ENCODE data around the gene GNG12.

GNG12 gene

DNA sequence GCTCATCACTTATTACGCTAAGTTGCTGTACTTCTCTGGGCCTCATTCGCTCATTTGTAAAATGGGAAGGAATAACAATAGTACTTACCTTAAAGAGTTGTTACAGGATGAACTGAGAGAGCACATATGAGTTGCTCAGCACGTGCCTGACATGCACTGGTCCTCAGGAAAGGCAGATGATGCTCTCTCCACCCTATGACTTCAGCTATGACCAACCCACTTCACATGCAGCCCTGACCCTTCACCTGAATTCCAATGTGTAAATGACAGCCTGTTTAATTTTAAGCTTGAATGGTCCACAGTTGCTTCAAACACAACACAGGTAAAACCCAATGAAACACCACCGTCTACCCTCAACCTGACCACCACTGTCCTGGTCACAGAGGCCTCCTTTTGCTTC is 115.4 kb downstream of the GNG12 start:
- Histone ChIP-seq H3K9me3 (ENCODE audit: control insufficient read depth in 1 of 2, low read length in 2 of 2) (no peaks in the 10 kb centered on the region), H3K9ac (ENCODE audit: low read depth in 1 of 2, low read length in 2 of 2) (no peak overlapping the region), H3K36me3 (ENCODE audit: control insufficient read depth in 1 of 2, insufficient read depth in 2 of 2, low read length in 2 of 2) (no peaks in the 10 kb centered on the region), H3K4me3 (ENCODE audit: low read depth in 1 of 2, low read length in 2 of 2) (no peak overlapping the region), H3K27ac (ENCODE audit: low read depth, low read length) (no peak overlapping the region), H3K27me3 (ENCODE audit: control insufficient read depth in 1 of 2, insufficient read depth in 2 of 2, low read length in 2 of 2) (no peaks in the 10 kb centered on the region), H3K4me1 (ENCODE audit: control insufficient read depth in 1 of 2, insufficient read depth in 2 of 2, low read length in 2 of 2) (peaks cover 33 to 53% of the 10 kb centered on the region in 2 donors)

DNA sequence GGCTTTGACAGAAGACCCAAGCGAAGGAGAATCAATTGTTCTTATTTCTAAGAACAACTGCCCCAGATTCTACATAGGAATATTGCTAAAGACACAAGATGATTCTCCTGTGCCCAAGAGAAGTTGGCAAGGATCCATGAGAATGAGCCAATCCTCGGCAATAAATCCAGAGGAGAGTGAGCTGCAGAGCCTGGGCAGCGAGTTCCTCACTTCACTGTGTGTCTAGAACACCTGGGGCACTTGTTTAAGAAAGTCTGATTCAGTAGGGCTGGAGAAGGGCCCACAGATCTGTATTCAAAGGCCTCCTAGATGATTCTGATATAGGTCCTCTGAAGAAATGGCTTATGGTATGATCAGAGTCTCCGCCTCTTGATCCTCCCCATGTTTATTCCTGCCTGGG is 116.5 kb downstream of the GNG12 start:
- Histone ChIP-seq H3K4me1 (ENCODE audit: control insufficient read depth in 1 of 2, insufficient read depth in 2 of 2, low read length in 2 of 2) (peaks cover 37 to 63% of the 10 kb centered on the region in 2 donors), H3K9me3 (ENCODE audit: control insufficient read depth in 1 of 2, low read length in 2 of 2) (no peaks in the 10 kb centered on the region), H3K9ac (ENCODE audit: low read depth in 1 of 2, low read length in 2 of 2) (no peak overlapping the region), H3K27ac (ENCODE audit: low read depth, low read length) (no peak overlapping the region), H3K27me3 (ENCODE audit: control insufficient read depth in 1 of 2, insufficient read depth in 2 of 2, low read length in 2 of 2) (no peaks in the 10 kb centered on the region), H3K4me3 (ENCODE audit: low read depth in 1 of 2, low read length in 2 of 2) (no peak overlapping the region), H3K36me3 (ENCODE audit: control insufficient read depth in 1 of 2, insufficient read depth in 2 of 2, low read length in 2 of 2) (no peaks in the 10 kb centered on the region)

- Histone ChIP-seq H3K9ac (ENCODE audit: low read depth in 1 of 2, low read length in 2 of 2) (no peak overlapping the region), H3K4me3 (ENCODE audit: low read depth in 1 of 2, low read length in 2 of 2) (no peak overlapping the region), H3K27me3 (ENCODE audit: control insufficient read depth in 1 of 2, insufficient read depth in 2 of 2, low read length in 2 of 2) (no peaks in the 10 kb centered on the region), H3K36me3 (ENCODE audit: control insufficient read depth in 1 of 2, insufficient read depth in 2 of 2, low read length in 2 of 2) (no peaks in the 10 kb centered on the region), H3K4me1 (ENCODE audit: control insufficient read depth in 1 of 2, insufficient read depth in 2 of 2, low read length in 2 of 2) (peaks cover 47 to 68% of the 10 kb centered on the region in 2 donors), H3K9me3 (ENCODE audit: control insufficient read depth in 1 of 2, low read length in 2 of 2) (no peaks in the 10 kb centered on the region), H3K27ac (ENCODE audit: low read depth, low read length) (no peak overlapping the region)
Measured at GRCh38 chr1:67715819-67716218, 117.4 kb downstream of the GNG12 start.

GRCh38 chr1:67713057-67713846 is 120.0 kb downstream of the GNG12 start:
- H3K4me1 ChIP-seq (ENCODE audit: control insufficient read depth in 1 of 2, insufficient read depth in 2 of 2, low read length in 2 of 2), result peaks cover 58 to 80% of the 10 kb centered on the region in 2 donors
- peak overlapping the region in 1 of 2 donors; percentile 48 for H3K9ac ChIP-seq (ENCODE audit: low read depth in 1 of 2, low read length in 2 of 2)
- H3K9me3 ChIP-seq (ENCODE audit: control insufficient read depth in 1 of 2, low read length in 2 of 2), result no peaks in the 10 kb centered on the region
- H3K4me3 ChIP-seq (ENCODE audit: low read depth in 1 of 2, low read length in 2 of 2), result peak overlapping the region in 1 of 2 donors; percentile 37
- peak overlapping the region; percentile 33 for H3K27ac ChIP-seq (ENCODE audit: low read depth, low read length)
- no peaks in the 10 kb centered on the region for H3K36me3 ChIP-seq (ENCODE audit: control insufficient read depth in 1 of 2, insufficient read depth in 2 of 2, low read length in 2 of 2)
- no peaks in the 10 kb centered on the region for H3K27me3 ChIP-seq (ENCODE audit: control insufficient read depth in 1 of 2, insufficient read depth in 2 of 2, low read length in 2 of 2)

DNA sequence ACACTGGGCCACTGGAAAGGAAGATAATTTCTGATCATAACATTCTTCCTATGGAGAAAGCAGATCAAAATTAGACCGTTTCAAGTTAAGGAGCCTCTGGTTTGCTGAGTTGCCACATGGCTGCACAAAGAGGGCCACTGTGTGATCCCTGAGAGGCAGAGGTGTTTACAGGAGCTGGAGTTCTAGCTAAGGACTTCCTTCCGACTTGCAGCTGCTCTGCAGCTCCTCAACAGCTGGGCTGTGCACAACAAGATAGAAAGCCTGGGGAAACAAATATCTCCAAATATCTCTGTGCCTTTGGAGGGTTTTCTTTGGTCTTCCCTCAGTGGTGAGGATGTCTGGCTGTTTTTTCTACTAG is 121.4 kb downstream of the GNG12 start:
- no peaks in the 10 kb centered on the region for H3K9me3 ChIP-seq (ENCODE audit: control insufficient read depth in 1 of 2, low read length in 2 of 2)
- no peak overlapping the region for H3K27ac ChIP-seq (ENCODE audit: low read depth, low read length)
- no peak overlapping the region for H3K9ac ChIP-seq (ENCODE audit: low read depth in 1 of 2, low read length in 2 of 2)
- H3K4me3 ChIP-seq (ENCODE audit: low read depth in 1 of 2, low read length in 2 of 2), result no peak overlapping the region
- no peaks in the 10 kb centered on the region for H3K27me3 ChIP-seq (ENCODE audit: control insufficient read depth in 1 of 2, insufficient read depth in 2 of 2, low read length in 2 of 2)
- peaks cover 53 to 74% of the 10 kb centered on the region in 2 donors for H3K4me1 ChIP-seq (ENCODE audit: control insufficient read depth in 1 of 2, insufficient read depth in 2 of 2, low read length in 2 of 2)
- H3K36me3 ChIP-seq (ENCODE audit: control insufficient read depth in 1 of 2, insufficient read depth in 2 of 2, low read length in 2 of 2), result peaks cover 0 to 4% of the 10 kb centered on the region in 2 donors

GRCh38 chr1:67711158-67711854 is 122.0 kb downstream of the GNG12 start:
- Histone ChIP-seq H3K27me3 (ENCODE audit: control insufficient read depth in 1 of 2, insufficient read depth in 2 of 2, low read length in 2 of 2) (no peaks in the 10 kb centered on the region), H3K9me3 (ENCODE audit: control insufficient read depth in 1 of 2, low read length in 2 of 2) (no peaks in the 10 kb centered on the region), H3K9ac (ENCODE audit: low read depth in 1 of 2, low read length in 2 of 2) (no peak overlapping the region), H3K4me3 (ENCODE audit: low read depth in 1 of 2, low read length in 2 of 2) (no peak overlapping the region), H3K36me3 (ENCODE audit: control insufficient read depth in 1 of 2, insufficient read depth in 2 of 2, low read length in 2 of 2) (peaks cover 0 to 5% of the 10 kb centered on the region in 2 donors), H3K27ac (ENCODE audit: low read depth, low read length) (no peak overlapping the region), H3K4me1 (ENCODE audit: control insufficient read depth in 1 of 2, insufficient read depth in 2 of 2, low read length in 2 of 2) (peaks cover 48 to 69% of the 10 kb centered on the region in 2 donors)

GRCh38 chr1:67710417-67710816 is 122.8 kb downstream of the GNG12 start:
- peaks cover 3 to 10% of the 10 kb centered on the region in 2 donors for H3K36me3 ChIP-seq (ENCODE audit: control insufficient read depth in 1 of 2, insufficient read depth in 2 of 2, low read length in 2 of 2)
- no peak overlapping the region for H3K27ac ChIP-seq (ENCODE audit: low read depth, low read length)
- no peak overlapping the region for H3K9ac ChIP-seq (ENCODE audit: low read depth in 1 of 2, low read length in 2 of 2)

DNA sequence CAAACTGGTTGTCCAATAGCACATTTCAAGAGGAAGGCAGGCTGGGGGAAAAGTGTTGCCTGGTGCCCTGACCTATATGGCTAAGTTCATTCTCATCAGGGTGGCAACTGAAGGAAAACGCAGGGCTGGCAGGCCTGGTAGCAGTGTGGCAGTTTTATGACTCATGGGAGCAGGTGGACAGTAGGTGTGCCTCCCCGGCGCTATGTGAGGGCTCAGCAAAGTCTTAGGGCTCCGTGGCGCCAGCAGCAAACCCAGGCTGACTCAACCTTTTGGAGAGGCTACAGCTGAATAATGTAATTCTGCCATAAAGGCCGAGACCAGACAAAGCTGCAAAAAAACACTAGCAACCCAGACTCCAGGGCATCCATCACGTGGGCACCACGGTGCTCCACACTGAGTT is 124.7 kb downstream of the GNG12 start:
- Histone ChIP-seq H3K4me3 (ENCODE audit: low read depth in 1 of 2, low read length in 2 of 2) (no peak overlapping the region), H3K27me3 (ENCODE audit: control insufficient read depth in 1 of 2, insufficient read depth in 2 of 2, low read length in 2 of 2) (no peaks in the 10 kb centered on the region), H3K4me1 (ENCODE audit: control insufficient read depth in 1 of 2, insufficient read depth in 2 of 2, low read length in 2 of 2) (peaks cover 37 to 54% of the 10 kb centered on the region in 2 donors), H3K36me3 (ENCODE audit: control insufficient read depth in 1 of 2, insufficient read depth in 2 of 2, low read length in 2 of 2) (peaks cover 11 to 24% of the 10 kb centered on the region in 2 donors), H3K9ac (ENCODE audit: low read depth in 1 of 2, low read length in 2 of 2) (no peak overlapping the region), H3K27ac (ENCODE audit: low read depth, low read length) (no peak overlapping the region), H3K9me3 (ENCODE audit: control insufficient read depth in 1 of 2, low read length in 2 of 2) (no peaks in the 10 kb centered on the region)

More at GRCh38 chr1:67710417-67710816, 122.8 kb downstream of the GNG12 start:
- Histone ChIP-seq H3K4me1 (ENCODE audit: control insufficient read depth in 1 of 2, insufficient read depth in 2 of 2, low read length in 2 of 2) (peaks cover 48 to 67% of the 10 kb centered on the region in 2 donors), H3K4me3 (ENCODE audit: low read depth in 1 of 2, low read length in 2 of 2) (no peak overlapping the region), H3K9me3 (ENCODE audit: control insufficient read depth in 1 of 2, low read length in 2 of 2) (no peaks in the 10 kb centered on the region), H3K27me3 (ENCODE audit: control insufficient read depth in 1 of 2, insufficient read depth in 2 of 2, low read length in 2 of 2) (no peaks in the 10 kb centered on the region)

DNA sequence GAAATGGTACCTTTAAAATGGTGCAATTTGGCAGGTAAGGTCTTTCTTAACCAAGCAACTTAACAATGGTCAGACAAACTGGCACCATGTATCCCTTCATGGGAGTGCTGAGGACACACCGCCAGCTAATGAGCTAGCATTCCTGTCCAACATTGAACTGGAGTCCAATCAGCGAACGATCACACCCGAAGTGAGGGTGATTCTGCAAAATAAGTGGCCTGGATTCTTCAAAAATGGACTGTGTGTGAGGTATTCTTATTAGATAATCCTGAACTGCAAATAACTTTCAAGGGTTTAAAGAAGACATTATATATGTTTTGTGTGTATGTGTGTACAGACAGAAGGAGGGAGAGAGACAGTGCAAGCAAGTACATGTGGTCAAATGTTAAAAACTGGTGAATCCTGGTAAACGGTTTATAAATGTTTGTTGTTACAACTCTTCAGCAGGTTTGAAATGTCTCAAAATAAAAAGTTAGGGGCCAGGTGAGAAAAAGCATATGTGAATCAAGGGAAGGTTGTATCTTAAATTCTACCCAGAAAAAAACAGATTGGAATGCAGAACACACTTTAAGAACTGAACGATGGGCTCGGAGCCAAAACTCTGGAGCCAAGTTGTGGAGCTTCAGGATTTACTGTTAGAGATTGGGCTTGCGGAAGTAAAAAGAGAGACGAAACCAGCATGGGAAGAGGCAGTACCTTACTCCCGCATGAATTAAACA is 127.4 kb downstream of the GNG12 start:
- Histone ChIP-seq H3K9ac (ENCODE audit: low read depth in 1 of 2, low read length in 2 of 2) (no peak overlapping the region), H3K27me3 (ENCODE audit: control insufficient read depth in 1 of 2, insufficient read depth in 2 of 2, low read length in 2 of 2) (no peaks in the 10 kb centered on the region), H3K9me3 (ENCODE audit: control insufficient read depth in 1 of 2, low read length in 2 of 2) (no peaks in the 10 kb centered on the region), H3K4me1 (ENCODE audit: control insufficient read depth in 1 of 2, insufficient read depth in 2 of 2, low read length in 2 of 2) (peaks cover 12 to 31% of the 10 kb centered on the region in 2 donors), H3K4me3 (ENCODE audit: low read depth in 1 of 2, low read length in 2 of 2) (no peak overlapping the region), H3K36me3 (ENCODE audit: control insufficient read depth in 1 of 2, insufficient read depth in 2 of 2, low read length in 2 of 2) (peaks cover 11 to 32% of the 10 kb centered on the region in 2 donors), H3K27ac (ENCODE audit: low read depth, low read length) (no peak overlapping the region)

DNA sequence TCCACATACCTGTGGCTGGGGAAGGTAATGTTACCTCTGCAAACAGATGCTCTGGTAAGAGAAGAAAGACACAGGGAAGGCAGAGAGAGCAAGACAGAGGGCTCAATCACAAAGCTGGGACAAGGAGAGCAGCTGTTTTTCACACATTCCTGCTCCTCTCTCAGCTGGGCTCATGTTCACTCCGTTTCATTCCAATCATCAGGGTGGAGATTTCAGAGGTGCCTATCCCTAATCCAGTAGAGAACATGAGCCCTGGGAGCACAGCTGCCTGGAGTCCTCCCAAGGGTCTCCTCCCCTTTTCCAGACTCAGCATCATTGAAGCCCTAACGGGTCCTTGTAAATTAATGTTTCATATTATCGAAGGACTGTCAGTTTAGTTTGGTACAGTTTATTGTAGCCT is 128.9 kb downstream of the GNG12 start:
- Histone ChIP-seq H3K36me3 (ENCODE audit: control insufficient read depth in 1 of 2, insufficient read depth in 2 of 2, low read length in 2 of 2) (peaks cover 11 to 35% of the 10 kb centered on the region in 2 donors), H3K9me3 (ENCODE audit: control insufficient read depth in 1 of 2, low read length in 2 of 2) (no peaks in the 10 kb centered on the region), H3K4me1 (ENCODE audit: control insufficient read depth in 1 of 2, insufficient read depth in 2 of 2, low read length in 2 of 2) (peaks cover 8 to 23% of the 10 kb centered on the region in 2 donors), H3K4me3 (ENCODE audit: low read depth in 1 of 2, low read length in 2 of 2) (no peak overlapping the region), H3K27me3 (ENCODE audit: control insufficient read depth in 1 of 2, insufficient read depth in 2 of 2, low read length in 2 of 2) (no peaks in the 10 kb centered on the region), H3K27ac (ENCODE audit: low read depth, low read length) (no peak overlapping the region), H3K9ac (ENCODE audit: low read depth in 1 of 2, low read length in 2 of 2) (no peak overlapping the region)

Measured in duodenal mucosa (tissue), 2 donors.